DOHH2 (cell line): Measurements from ENCODE around the gene LRRC70.

ENCODE experiments used
- H3F3A ChIP-seq: fragments of 200-600 bp; sonication (generic), shearing (Covaris generic); 2 replicates; pipeline ENCODE4 v1.6.0; 2016; ENCODE audit warnings: antibody characterized with exemption, mild to moderate bottlenecking; ENCODE audit not compliant: control insufficient read depth, insufficient read depth
- H3K27ac ChIP-seq: fragments of 200-600 bp; sonication (generic); 2 replicates; pipeline ENCODE4 v1.5.1; 2014; ENCODE audit warnings: low read depth, mild to moderate bottlenecking, low read length, moderate library complexity
- H3K27me3 ChIP-seq: fragments of 200-600 bp; sonication (generic); 2 replicates; pipeline ENCODE4 v1.6.1; 2014; ENCODE audit warnings: mild to moderate bottlenecking, low read length, mixed read lengths; ENCODE audit not compliant: control insufficient read depth
- H3K36me3 ChIP-seq: fragments of 200-600 bp; sonication (generic); 2 replicates; pipeline ENCODE4 v1.6.1; 2014; ENCODE audit warnings: mild to moderate bottlenecking, low read length, moderate library complexity, mixed read lengths; ENCODE audit not compliant: control insufficient read depth
- H3K4me1 ChIP-seq: fragments of 200-600 bp; sonication (generic); 2 replicates; pipeline ENCODE4 v1.6.1; 2014; ENCODE audit warnings: mild to moderate bottlenecking, low read length, mixed read lengths; ENCODE audit not compliant: control insufficient read depth
- H3K4me2 ChIP-seq: fragments of 200-600 bp; sonication (generic); 2 replicates; pipeline ENCODE4 v1.6.0; 2014; ENCODE audit warnings: mild to moderate bottlenecking, low read length, moderate library complexity
- H3K4me3 ChIP-seq: fragments of 200-600 bp; sonication (generic); 2 replicates; pipeline ENCODE4 v1.5.1; 2014; ENCODE audit warnings: mild to moderate bottlenecking, low read length, mixed read lengths
- H3K79me2 ChIP-seq: fragments of 200-600 bp; sonication (generic); 2 replicates; pipeline ENCODE4 v1.6.1; 2014; ENCODE audit warnings: mild to moderate bottlenecking, low read length, mixed read lengths; ENCODE audit not compliant: control insufficient read depth
- H3K9me2 ChIP-seq: fragments of 200-600 bp; sonication (generic); replicated peaks from 2 replicates; pipeline ENCODE4 v1.6.1; 2014; ENCODE audit warnings: mild to moderate bottlenecking, low read length, mixed read lengths; ENCODE audit not compliant: control insufficient read depth
- H3K9me3 ChIP-seq: fragments of 200-600 bp; sonication (generic); 2 replicates; pipeline ENCODE4 v1.6.1; 2014; ENCODE audit warnings: antibody characterized with exemption, low read length, mixed read lengths; ENCODE audit not compliant: control insufficient read depth, insufficient read depth
- H4K20me1 ChIP-seq: fragments of 200-600 bp; sonication (generic); 2 replicates; pipeline ENCODE4 v1.6.0; 2014; ENCODE audit warnings: low read depth, mild to moderate bottlenecking, antibody characterized with exemption, low read length, moderate library complexity; ENCODE audit not compliant: control insufficient read depth, insufficient read depth
- EZH2phosphoT487 ChIP-seq: fragments of 200-600 bp; sonication (generic); IDR thresholded peaks from 2 replicates; pipeline ENCODE4 v1.6.1; 2017; ENCODE audit warnings: borderline replicate concordance, mild to moderate bottlenecking, antibody characterized with exemption, low read length, moderate library complexity, mixed read lengths
- TF ChIP-seq, protein P1 (sequence below): fragments of 200-600 bp; sonication (generic); IDR thresholded peaks from one replicate; pipeline ENCODE4 v1.5.1; 2014; ENCODE audit warnings: antibody characterized with exemption, mild to moderate bottlenecking, low read depth, low read length; ENCODE audit not compliant: poor library complexity, severe bottlenecking

LRRC70 gene

DNA sequence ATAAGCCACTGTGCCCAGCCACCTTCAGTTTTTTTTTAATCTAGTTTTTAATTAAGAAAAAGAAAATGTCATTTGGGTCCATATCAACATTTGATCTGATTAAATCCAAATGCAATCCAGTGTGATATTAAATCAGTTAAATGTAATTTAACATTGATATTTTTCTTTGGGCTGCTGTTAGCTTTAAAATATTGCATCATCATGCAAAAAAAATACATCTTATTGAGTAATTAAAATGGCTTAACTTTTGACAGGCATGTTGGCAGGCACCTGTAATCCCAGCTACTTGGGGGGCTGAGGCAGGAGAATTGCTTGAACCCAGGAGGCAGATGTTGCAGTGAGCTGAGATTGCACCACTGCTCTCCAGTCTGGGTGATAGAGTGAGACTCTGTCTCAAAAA lies 22.7 kb upstream of the LRRC70 start:
- TF ChIP-seq EZH2phosphoT487: no peak
- TF ChIP-seq, protein P1, sequence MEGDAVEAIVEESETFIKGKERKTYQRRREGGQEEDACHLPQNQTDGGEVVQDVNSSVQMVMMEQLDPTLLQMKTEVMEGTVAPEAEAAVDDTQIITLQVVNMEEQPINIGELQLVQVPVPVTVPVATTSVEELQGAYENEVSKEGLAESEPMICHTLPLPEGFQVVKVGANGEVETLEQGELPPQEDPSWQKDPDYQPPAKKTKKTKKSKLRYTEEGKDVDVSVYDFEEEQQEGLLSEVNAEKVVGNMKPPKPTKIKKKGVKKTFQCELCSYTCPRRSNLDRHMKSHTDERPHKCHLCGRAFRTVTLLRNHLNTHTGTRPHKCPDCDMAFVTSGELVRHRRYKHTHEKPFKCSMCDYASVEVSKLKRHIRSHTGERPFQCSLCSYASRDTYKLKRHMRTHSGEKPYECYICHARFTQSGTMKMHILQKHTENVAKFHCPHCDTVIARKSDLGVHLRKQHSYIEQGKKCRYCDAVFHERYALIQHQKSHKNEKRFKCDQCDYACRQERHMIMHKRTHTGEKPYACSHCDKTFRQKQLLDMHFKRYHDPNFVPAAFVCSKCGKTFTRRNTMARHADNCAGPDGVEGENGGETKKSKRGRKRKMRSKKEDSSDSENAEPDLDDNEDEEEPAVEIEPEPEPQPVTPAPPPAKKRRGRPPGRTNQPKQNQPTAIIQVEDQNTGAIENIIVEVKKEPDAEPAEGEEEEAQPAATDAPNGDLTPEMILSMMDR: no peak
- H3K9me3 ChIP-seq: no peaks in the 10 kb centered on the region
- no peak overlapping the region for H3K27ac ChIP-seq
- H3K36me3 ChIP-seq: peaks cover 18% of the 10 kb centered on the region
- H3K4me1 ChIP-seq: no peaks in the 10 kb centered on the region
- H3K9me2 ChIP-seq: no peaks in the 10 kb centered on the region
- no peak overlapping the region for H3K4me3 ChIP-seq
- H3F3A ChIP-seq: no peaks in the 10 kb centered on the region
- H3K4me2 ChIP-seq: no peak overlapping the region
- H4K20me1 ChIP-seq: no peaks in the 10 kb centered on the region
- no peaks in the 10 kb centered on the region for H3K27me3 ChIP-seq
- no peaks in the 10 kb centered on the region for H3K79me2 ChIP-seq

DNA sequence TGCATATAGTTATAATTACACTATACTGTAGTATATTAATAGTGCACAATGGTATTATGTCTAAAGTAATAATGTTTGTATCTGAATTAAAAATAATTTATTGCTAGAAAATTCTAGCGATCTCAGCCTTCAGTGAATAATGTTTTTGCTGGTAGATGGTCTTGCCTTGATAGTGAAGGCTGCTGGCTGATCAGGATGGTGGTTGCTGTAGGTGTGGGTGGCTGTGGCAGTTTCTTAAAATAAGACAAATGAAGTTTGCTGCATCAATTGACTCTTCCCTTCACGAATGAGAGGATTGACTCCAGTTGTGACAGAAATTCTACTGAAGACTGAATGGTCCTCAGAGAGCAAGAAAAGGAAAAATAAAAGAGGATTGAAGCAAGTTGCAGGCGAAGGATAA lies 19.7 kb upstream of the LRRC70 start:
- Histone ChIP-seq H3K27me3 (no peaks in the 10 kb centered on the region), H3K79me2 (no peaks in the 10 kb centered on the region), H3K36me3 (peaks cover 25% of the 10 kb centered on the region), H3F3A (no peaks in the 10 kb centered on the region), H3K4me1 (no peaks in the 10 kb centered on the region), H4K20me1 (no peaks in the 10 kb centered on the region), H3K4me3 (no peak overlapping the region), H3K27ac (no peak overlapping the region), H3K4me2 (no peak overlapping the region), H3K9me3 (no peaks in the 10 kb centered on the region), H3K9me2 (no peaks in the 10 kb centered on the region)
- no peak for TF ChIP-seq EZH2phosphoT487
- TF ChIP-seq, protein P1: no peak

DNA sequence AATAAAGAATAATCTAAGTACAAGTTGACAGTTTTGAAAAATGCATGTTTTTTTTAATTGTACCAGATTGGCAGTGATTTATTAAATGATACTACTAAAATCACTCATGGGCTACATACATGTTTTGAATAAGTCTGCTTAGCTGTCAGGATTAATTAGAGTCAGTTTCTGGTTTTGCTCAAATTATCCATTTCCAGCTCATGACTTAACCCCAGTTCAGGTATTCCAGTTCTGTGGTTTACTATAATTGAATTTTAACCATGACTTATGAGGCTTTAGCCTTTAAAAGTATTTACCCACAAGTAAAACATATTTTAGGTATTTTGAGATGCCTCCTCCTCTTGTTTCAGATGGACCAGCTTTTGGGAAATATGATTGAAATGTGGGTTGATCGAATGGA lies 17.8 kb upstream of the LRRC70 start:
- Histone ChIP-seq H3K36me3 (peaks cover 33% of the 10 kb centered on the region), H3K27me3 (no peaks in the 10 kb centered on the region), H3K79me2 (no peaks in the 10 kb centered on the region), H3K4me1 (no peaks in the 10 kb centered on the region), H3K4me3 (no peak overlapping the region), H3K9me3 (no peaks in the 10 kb centered on the region), H3F3A (no peaks in the 10 kb centered on the region), H4K20me1 (no peaks in the 10 kb centered on the region), H3K9me2 (no peaks in the 10 kb centered on the region), H3K4me2 (no peak overlapping the region), H3K27ac (no peak overlapping the region)
- no peak for TF ChIP-seq EZH2phosphoT487
- TF ChIP-seq, protein P1: no peak

DNA sequence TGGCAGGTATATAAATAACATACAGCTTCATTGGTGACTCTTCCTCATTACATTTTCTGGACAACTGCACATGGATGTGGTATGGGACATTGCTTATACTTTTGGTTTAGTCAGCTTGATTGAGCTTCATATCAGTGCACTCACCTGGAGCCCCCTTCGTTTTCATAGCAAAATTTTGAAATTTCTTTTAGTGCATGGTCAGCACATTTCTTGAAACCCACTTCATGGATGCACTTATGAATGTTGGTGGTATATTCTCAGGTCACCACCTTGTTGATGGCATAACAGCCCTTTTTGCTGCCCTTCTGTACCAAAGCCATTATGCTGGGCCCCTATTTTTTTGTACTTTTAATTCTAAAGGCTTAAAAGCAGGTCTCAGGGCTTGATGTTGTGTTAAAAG lies 16.7 kb upstream of the LRRC70 start:
- Histone ChIP-seq H3K4me1 (no peaks in the 10 kb centered on the region), H3K27ac (no peak overlapping the region), H3K9me2 (no peaks in the 10 kb centered on the region), H3K27me3 (no peaks in the 10 kb centered on the region), H3K4me2 (no peak overlapping the region), H3K79me2 (no peaks in the 10 kb centered on the region), H3K4me3 (no peak overlapping the region), H4K20me1 (no peaks in the 10 kb centered on the region), H3K9me3 (no peaks in the 10 kb centered on the region), H3F3A (no peaks in the 10 kb centered on the region), H3K36me3 (peaks cover 42% of the 10 kb centered on the region)
- TF ChIP-seq, protein P1: no peak
- TF ChIP-seq EZH2phosphoT487: no peak
